NCI-H1092 (cell line): ENCODE data around the gene TM4SF20.
"Not testable (repeated sequence)": the region's sequence is repeated elsewhere in the genome, so short reads cannot be mapped to it uniquely, and the experiment has no call there.

Experiments
- DNase-seq: peaks from one replicate; lab custom pipeline; 2025; lab: John Stamatoyannopoulos, UW

The TM4SF20 gene

DNA sequence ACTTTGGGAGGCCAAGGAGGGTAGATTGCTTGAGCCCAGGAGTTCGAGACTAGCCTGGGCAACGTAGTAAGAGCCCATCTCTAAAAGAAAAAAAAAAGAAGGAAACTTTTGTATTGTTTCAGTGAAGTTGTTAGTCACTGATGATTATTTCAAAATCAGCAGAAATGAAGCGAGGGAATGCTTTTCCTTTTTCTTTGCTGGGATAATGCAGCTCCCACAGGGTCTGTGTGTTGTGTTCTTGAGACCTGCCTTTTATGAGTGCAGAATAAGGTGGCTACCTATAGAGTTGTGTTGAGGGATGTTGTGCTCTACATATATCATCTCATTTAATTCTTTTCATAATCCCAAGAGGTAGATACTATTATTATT lies 11.7 kb downstream of the TM4SF20 start:
- DNase-seq, result no peak

GRCh38 chr2:227366769-227367426 lies 12.2 kb downstream of the TM4SF20 start:
- no peak for DNase-seq

- DNase-seq, result no peak
These were observed 13.3 kb downstream of the TM4SF20 start for GRCh38 chr2:227365833-227366232.

GRCh38 chr2:227364585-227365263 lies 14.4 kb downstream of the TM4SF20 start:
- not testable (repeated sequence) for DNase-seq

- no peak for DNase-seq
These were observed 15.3 kb downstream of the TM4SF20 start for GRCh38 chr2:227363756-227364155.

DNA sequence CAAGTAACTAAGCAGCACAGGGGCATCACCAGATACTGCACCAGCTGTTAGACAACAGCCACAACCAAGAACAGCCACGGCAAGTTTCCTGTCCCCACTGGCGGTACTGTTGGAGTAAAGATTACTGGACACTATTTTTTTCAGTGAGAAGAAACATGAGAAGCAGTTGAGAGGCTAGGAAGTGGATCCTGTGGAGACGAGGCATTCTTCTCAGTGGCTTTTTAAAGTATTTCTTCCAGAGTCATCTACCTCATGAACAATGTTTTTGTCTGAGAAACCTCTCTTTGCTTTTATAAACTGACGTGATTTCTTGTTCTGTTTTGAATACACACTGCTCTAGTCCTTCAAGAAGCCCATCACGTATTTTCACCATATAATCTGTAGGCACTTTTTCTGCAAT lies 18.8 kb downstream of the TM4SF20 start:
- no peak for DNase-seq

DNA sequence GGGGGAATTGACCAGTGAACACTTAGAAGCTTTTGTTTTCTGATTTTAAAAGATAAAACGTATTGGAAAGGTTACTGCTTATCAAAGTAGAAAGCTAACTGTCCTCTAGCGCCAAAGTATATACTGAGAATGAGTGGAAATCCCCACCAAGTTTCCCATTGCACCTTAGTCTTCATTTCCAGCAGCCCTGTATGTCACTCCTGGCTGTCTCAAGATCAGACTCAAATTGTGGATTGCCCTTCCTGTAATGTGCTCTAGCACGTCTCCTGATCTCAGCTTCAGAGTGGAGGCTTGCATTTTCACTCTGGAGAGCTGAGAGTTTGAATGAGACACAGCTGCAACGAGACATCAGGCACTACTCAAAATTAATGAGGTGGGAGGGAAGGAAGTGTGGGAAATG lies 27.5 kb downstream of the TM4SF20 start:
- DNase-seq, result no peak

- DNase-seq, result no peak
These were observed 29.0 kb downstream of the TM4SF20 start for GRCh38 chr2:227349989-227350612.

GRCh38 chr2:227348324-227348723 lies 30.8 kb downstream of the TM4SF20 start:
- no peak for DNase-seq

DNA sequence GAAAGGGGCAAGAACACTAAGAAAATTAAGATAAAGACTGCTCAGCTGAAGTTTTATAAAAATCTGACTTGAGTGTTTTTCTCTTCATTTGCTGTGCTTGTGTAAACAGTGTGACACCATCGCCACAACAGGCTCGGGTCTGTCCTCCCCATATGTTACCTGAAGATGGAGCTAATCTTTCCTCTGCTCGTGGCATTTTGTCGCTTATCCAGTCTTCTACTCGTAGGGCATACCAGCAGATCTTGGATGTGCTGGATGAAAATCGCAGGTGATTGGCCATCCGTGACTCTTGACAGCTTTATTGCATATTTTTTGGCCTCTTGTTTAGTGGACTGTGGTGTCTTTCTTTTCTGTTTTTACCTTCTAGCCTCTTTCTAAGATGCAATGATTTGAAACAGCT lies 32.0 kb downstream of the TM4SF20 start:
- DNase-seq, result no peak

- no peak for DNase-seq
These were observed 34.9 kb downstream of the TM4SF20 start for GRCh38 chr2:227344231-227344630.

GRCh38 chr2:227341553-227341952 lies 37.6 kb downstream of the TM4SF20 start:
- no peak for DNase-seq

DNA sequence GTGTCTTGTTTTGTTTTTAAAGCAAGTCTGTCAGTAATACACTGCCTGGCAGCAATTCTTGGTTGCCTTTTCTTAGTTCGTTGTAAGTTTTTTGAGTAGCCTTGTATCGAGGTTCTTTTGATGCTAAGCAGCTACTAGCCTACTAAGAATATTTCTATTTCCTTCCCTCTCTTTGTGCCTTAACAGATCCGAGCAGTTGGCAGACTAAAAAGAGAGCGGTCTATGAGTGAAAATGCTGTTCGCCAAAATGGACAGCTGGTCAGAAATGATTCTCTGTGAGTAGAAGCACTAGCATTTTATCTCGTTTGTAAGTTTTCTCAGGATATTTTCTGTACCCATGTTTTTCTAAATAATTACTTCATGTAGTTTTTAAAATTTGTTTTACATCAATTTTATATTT lies 39.0 kb downstream of the TM4SF20 start:
- DNase-seq, result no peak

GRCh38 chr2:227339098-227339599 lies 40.0 kb downstream of the TM4SF20 start:
- no peak for DNase-seq

DNA sequence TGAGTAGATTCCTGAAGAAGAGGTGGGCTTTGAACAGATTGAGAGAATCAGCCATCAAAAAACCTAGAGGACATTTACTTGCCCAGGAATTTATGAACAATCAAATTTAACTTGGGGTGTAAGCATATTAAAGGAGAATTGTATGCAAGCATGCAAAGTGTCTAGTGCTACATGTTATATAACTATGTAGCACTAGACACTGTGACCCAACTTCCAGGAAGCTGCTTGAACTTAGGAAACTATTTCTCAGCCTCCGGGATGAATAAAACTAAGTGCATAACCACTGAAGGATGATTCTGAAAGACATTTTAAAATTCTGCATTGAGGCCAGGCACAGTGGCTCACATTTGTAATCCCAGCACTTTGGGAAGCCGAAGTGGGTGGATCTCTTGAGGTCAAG lies 41.7 kb downstream of the TM4SF20 start:
- DNase-seq, result no peak

GRCh38 chr2:227335713-227336112 lies 43.4 kb downstream of the TM4SF20 start:
- no peak for DNase-seq

GRCh38 chr2:227326783-227327182 lies 52.3 kb downstream of the TM4SF20 start:
- no peak for DNase-seq

DNA sequence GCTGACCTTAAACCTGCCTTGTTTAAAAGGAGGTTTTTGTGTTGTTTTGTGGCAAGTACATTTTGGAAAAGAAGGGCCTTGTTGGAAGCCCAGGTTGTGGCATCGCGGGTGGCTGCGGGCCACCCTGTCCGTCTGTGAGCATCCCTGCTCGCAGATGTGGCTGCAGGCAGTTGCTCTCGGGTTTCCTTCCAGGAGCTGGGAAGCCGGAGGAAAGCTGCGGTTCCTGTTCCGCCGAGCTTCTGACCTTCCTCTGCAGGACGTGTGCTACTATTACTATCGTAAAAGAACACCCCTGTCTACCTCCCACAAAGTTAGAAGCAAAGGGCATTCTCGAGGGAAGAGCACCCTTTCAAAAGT lies 53.3 kb downstream of the TM4SF20 start:
- no peak for DNase-seq

- DNase-seq, result peak; percentile 88
These were observed 53.9 kb downstream of the TM4SF20 start, which contains the start of gene MFF for GRCh38 chr2:227324995-227325838. MFF (plus strand) TSS chr2:227325251; CDS start chr2:227330666, 5,415 bp downstream.

DNA sequence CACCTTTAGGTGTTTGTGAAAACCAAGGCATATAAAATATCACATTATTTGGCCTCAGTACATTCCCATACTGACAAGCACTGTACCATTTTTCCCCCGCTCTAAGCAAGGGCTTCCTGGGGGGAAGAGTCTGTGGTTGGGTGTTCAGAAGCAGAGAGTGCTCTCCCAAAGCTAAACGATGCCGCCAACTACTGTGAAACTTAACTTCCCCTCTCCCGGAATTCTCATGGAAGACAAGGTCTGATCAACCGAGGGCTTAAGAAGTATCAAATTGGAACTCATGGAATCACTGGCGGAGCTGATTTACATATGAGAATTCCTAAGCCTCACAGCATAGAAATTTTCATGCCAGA lies 54.5 kb downstream of the TM4SF20 start:
- DNase-seq, result no peak

GRCh38 chr2:227323818-227324217 lies 55.3 kb downstream of the TM4SF20 start:
- no peak for DNase-seq

- no peak for DNase-seq
These were observed 56.4 kb downstream of the TM4SF20 start for GRCh38 chr2:227322530-227323205.
